Aorta (tissue), 5 donors: ENCODE results near the gene TRERF1. TPM values are rescaled to one million over a fixed set of nuclear protein-coding genes. Genes with fewer than 3 reads are reported as not detected.

Source experiments
- ATAC-seq: fragments of 200-7000 bp; cut with Tn5 transposase; one replicate; pipeline ENCODE4 v1.9.1; 2022; ENCODE audit warnings: moderate library complexity; ENCODE audit not compliant: low FRiP score
- DNase-seq, 2 donors: peaks; one replicate each; pipeline ENCODE4 v3.0.0-alpha.2; 2020
- H3K27ac ChIP-seq, 2 donors: one replicate each; pipeline ENCODE4 v1.5.1; 2013; ENCODE audit warnings: low read length in 2 of 2, mild to moderate bottlenecking in 2 of 2, moderate library complexity in 2 of 2, control low read depth in 1 of 2, inconsistent platforms in 1 of 2, low read depth in 1 of 2
- H3K27me3 ChIP-seq, 2 donors: one replicate each; pipeline ENCODE4 v1.6.1; 2013; ENCODE audit warnings: control low read depth in 1 of 2, low read length in 1 of 2, mild to moderate bottlenecking in 1 of 2, moderate library complexity in 1 of 2; ENCODE audit not compliant: insufficient read depth in 2 of 2, control insufficient read depth in 1 of 2
- H3K36me3 ChIP-seq, 2 donors: one replicate each; pipeline ENCODE4 v1.6.1; 2013; ENCODE audit warnings: control low read depth in 1 of 2, low read length in 1 of 2, mild to moderate bottlenecking in 1 of 2; ENCODE audit not compliant: insufficient read depth in 2 of 2, control insufficient read depth in 1 of 2
- H3K4me1 ChIP-seq, 2 donors: one replicate each; pipeline ENCODE4 v1.6.1; 2013; ENCODE audit warnings: low read length in 2 of 2, control low read depth in 1 of 2, mild to moderate bottlenecking in 1 of 2, moderate library complexity in 1 of 2; ENCODE audit not compliant: insufficient read depth in 2 of 2, control insufficient read depth in 1 of 2
- H3K4me3 ChIP-seq, 2 donors: one replicate each; pipeline ENCODE4 v1.5.1; 2013; ENCODE audit warnings: low read length in 2 of 2, control low read depth in 1 of 2, mild to moderate bottlenecking in 1 of 2
- H3K9me3 ChIP-seq: one replicate; pipeline ENCODE4 v1.6.1; 2013; ENCODE audit warnings: mild to moderate bottlenecking, low read length; ENCODE audit not compliant: control insufficient read depth
- WGBS, 2 donors: extraction: QIAGEN DNeasy Blood & Tissue Kit; methylation state at CpG; one replicate each; pipeline ENCODE4 v1.1.7; 2013; 5-methylcytosine and 5-hydroxymethylcytosine counted together
- intact Hi-C, 2 donors: fragments of 100-400 bp; cut with DNase I; formaldehyde crosslinking; loops; one replicate each; pipeline versions ENCODE4 v1.14.2 to v1.15.0; 2022
- polyA plus RNA-seq, 2 donors: library from polyadenylated mRNA; stranded (reverse); fragments of 200-250 nt; gene quantifications; one replicate each; pipeline ENCODE4 v1.2.3, GENCODE V29; 2013
- total RNA-seq, 2 donors: library from RNA; stranded (reverse); fragmentation: NEBNext Ultra II Directional; extraction: Animal tissue kit (Norgen Biotek cat#: 25700); gene quantifications; one replicate each; pipeline ENCODE4 v1.2.1, GENCODE V29; 2021
- donor health status: healthy with polysubstance abuse.
- donor health status: Bipolar disorder and iron deficiency.
- donor health status: DM: no; HTN: no; CAD: no.
- donor health status: DM: no; HTN: no; CAD: no.
- donor health status: DM: yes; HTN: yes; CAD: no.

The TRERF1 gene
- total and polyA plus RNA-seq, 4 donors, result 0.50 to 9.5 (median 2.2) TPM

DNA sequence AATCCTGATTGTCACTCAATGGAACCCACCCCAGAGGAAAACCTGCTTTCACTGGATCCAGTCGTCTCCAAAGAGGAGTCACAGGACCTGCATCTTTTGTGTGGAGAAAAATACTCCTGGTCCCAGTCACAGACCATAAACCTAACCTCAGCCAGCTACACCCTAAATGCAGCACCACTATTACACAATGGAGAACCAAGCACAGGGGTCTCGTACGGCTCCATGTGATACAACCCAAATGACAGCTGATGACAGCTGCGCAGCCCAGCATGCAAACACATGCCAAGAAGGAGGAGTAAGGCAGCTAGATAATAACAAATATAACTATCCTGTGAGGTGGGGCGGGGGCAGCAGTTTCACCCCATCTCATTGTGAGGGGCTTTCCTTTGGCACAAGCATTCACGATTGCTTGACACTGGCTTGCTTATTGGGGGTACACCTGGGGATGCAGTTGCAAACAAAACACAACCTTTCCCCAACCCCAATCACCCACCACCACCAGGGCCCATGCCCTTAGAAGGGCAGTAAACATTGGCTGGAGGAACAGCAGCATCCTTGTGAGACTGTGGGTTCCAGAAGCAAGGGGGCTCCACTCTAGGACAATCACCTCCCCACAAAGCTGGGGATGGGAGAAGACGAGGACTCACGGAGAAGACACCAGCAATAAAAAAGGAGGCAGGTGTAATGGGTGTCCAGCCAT, 51.5 kb downstream of the TRERF1 start:
- Histone ChIP-seq H3K9me3 (no peaks in the 10 kb centered on the region), H3K27me3 (no peaks in the 10 kb centered on the region), H3K36me3 (no peaks in the 10 kb centered on the region), H3K4me3 (no peak overlapping the region), H3K27ac (no peak overlapping the region), H3K4me1 (no peaks in the 10 kb centered on the region)
- intact Hi-C loops, result no loop called here
- ATAC-seq (no peak), DNase-seq (no peak)
- 91 to 93% methylated on average over 8 of the region's 8 CpGs for WGBS, 2 donors

DNA sequence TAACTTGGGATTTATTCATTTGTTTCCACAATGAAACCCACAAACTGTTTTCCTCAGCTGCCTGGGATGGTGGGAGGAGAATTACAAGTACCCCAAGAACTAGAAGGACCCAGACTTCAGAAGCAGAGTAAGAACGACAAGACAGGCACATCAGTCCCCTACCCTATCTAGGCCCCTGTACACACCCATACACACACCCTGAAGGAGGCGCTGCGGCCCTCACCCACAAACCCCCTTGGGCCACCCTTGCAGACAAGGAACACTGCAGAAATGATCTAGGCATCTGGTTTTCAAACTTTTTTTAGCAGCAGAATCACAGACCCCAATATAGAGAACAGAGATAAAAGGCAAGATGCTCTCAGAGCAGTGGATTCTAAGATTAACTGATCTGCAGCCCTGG, 55.0 kb downstream of the TRERF1 start:
- no peaks in the 10 kb centered on the region for H3K9me3 ChIP-seq
- H3K27me3 ChIP-seq, result no peaks in the 10 kb centered on the region
- H3K27ac ChIP-seq, result no peak overlapping the region
- no peaks in the 10 kb centered on the region for H3K36me3 ChIP-seq
- DNase-seq (no peak), ATAC-seq (no peak)
- WGBS, 2 donors, result 96% methylated on average over 3 of the region's 3 CpGs
- H3K4me3 ChIP-seq, result no peak overlapping the region
- H3K4me1 ChIP-seq, result no peaks in the 10 kb centered on the region
- intact Hi-C loops, result no loop called here

DNA sequence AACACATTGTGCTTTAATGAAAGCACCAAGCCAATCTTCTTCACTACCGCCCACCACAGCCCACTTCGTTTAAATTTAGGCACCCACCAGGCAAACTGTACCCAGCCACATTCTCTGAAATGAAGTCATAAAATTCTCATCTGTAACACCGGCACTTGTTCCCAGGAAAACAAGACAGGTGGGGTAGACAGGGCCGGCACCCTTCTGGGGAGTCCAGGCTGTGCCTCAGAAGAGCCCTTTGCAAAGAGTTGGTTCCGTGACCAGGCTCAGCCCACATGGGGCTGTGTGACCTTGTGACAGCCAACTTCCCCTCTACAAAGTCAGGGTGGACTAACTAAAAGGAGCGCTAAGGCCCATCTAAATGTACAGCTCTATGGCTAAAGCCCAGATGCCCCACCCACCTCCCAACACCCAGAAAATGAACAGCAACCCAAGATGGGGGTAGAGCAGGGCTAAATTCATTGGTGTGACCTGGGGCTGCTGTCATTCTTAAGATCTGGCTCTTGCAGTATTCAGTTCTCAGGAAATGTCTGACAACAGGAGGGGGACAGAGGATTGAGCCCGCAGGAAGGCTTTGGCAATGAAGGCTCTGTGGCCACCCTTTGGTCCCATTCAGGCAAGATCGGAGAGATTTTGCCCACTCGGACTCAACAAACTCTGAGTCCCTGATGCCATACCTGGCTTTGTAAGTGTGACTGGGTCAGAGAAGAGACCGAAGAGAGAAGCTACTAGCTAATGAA, 56.7 kb downstream of the TRERF1 start:
- H3K27ac ChIP-seq, result no peak overlapping the region
- ATAC-seq, result no peak
- no peak overlapping the region for H3K4me3 ChIP-seq
- no peak for DNase-seq
- no peaks in the 10 kb centered on the region for H3K9me3 ChIP-seq
- WGBS, 2 donors, result 92 to 93% methylated on average over 10 of the region's 10 CpGs
- no peaks in the 10 kb centered on the region for H3K4me1 ChIP-seq
- intact Hi-C loops, result no loop called here
- H3K27me3 ChIP-seq, result no peaks in the 10 kb centered on the region
- H3K36me3 ChIP-seq, result no peaks in the 10 kb centered on the region

DNA sequence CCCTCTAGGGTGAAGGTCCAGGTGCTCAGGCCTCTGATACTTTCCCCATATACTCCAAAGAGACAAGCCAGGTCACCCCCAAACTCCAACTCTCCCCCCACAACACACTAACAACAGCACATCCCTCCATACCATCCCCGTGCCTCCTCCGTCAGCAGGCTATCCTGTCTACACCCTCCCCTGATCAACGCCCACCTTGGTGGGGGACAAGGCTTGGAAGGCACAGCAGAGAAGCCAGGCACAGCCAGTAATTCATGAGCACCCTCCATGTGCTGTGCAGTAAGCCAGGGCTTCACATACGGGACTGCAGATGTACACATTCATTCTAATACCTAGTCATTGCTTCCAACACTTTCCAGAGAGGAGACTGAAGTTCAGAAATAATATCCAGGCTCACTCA, 57.6 kb downstream of the TRERF1 start:
- intact Hi-C loops, result no loop called here
- Histone ChIP-seq H3K27me3 (no peaks in the 10 kb centered on the region), H3K4me1 (no peaks in the 10 kb centered on the region), H3K27ac (no peak overlapping the region), H3K9me3 (no peaks in the 10 kb centered on the region), H3K4me3 (no peak overlapping the region), H3K36me3 (no peaks in the 10 kb centered on the region)
- 83 to 95% methylated on average over 4 of the region's 4 CpGs for WGBS, 2 donors
- DNase-seq, result no peak
- ATAC-seq, result no peak

DNA sequence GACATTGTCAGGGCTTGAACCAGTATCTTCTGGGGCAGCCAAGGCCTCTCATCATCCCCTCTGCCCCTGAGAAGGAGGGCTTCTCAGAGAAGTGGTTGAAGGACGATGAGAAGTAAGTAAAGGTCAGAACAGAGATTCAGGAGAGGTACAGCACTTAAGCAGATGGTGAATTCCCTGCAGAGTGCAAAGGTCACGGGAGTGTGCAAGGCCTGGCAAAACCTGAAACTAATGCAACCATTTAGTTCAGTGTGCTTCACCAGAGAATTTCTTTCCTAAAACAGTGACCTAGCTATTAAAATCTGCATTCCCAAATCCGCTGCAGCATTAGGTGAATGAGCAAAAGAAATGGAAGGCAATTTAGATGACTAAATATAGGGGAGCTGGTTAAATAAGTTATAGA, 58.4 kb downstream of the TRERF1 start:
- no peaks in the 10 kb centered on the region for H3K27me3 ChIP-seq
- no peak for ATAC-seq
- 91 to 93% methylated on average over 3 of the region's 3 CpGs for WGBS, 2 donors
- no peaks in the 10 kb centered on the region for H3K4me1 ChIP-seq
- H3K4me3 ChIP-seq, result no peak overlapping the region
- DNase-seq, result no peak
- no peak overlapping the region for H3K27ac ChIP-seq
- H3K36me3 ChIP-seq, result no peaks in the 10 kb centered on the region
- no peaks in the 10 kb centered on the region for H3K9me3 ChIP-seq
- intact Hi-C loops, result no loop called here

DNA sequence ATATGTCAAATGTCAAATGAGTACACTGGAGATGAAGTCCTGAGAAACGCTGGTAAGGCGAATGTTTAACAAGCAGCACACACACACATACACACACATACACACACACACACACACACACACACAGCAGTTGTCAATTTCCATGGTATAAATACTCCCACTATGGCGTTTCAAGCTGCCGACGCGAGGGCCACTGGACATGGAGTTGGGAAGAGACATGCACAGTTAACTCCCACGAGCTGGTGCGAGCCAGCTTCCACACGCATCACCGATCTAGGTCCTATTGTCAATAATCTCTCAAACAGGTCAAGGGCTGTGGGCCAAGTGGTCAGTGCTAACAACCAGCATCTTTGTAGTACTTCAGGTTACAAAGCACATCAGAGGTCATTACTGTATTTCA, 58.9 kb downstream of the TRERF1 start:
- Histone ChIP-seq H3K36me3 (no peaks in the 10 kb centered on the region), H3K27me3 (no peaks in the 10 kb centered on the region), H3K4me3 (no peak overlapping the region), H3K27ac (no peak overlapping the region), H3K4me1 (no peaks in the 10 kb centered on the region), H3K9me3 (no peaks in the 10 kb centered on the region)
- ATAC-seq (no peak), DNase-seq (no peak)
- intact Hi-C loops, result no loop called here
- WGBS, 2 donors, result 95 to 96% methylated on average over 10 of the region's 10 CpGs

DNA sequence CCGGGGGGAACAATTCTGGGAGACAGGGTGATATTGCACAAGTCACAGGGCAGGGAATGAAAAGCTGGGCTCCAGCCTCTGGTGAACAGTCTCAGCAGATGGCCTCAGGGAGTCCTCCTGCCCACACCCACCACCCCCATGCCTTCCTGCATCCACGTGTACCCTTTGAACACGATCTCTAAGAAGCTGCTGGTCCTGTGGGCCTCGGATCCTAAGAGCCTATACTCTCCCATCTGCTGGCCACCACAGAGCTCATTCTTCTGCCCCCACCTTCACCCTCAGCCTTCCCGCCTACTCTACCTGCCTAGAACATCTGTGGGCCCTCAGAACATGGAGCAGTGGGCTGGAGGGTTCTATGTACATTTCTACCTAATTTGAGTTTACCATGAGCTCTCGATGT, 60.3 kb downstream of the TRERF1 start:
- H3K27me3 ChIP-seq, result no peaks in the 10 kb centered on the region
- H3K4me1 ChIP-seq, result no peaks in the 10 kb centered on the region
- no peak overlapping the region for H3K27ac ChIP-seq
- ATAC-seq, result no peak
- H3K9me3 ChIP-seq, result no peaks in the 10 kb centered on the region
- H3K36me3 ChIP-seq, result no peaks in the 10 kb centered on the region
- intact Hi-C loops, result no loop called here
- H3K4me3 ChIP-seq, result no peak overlapping the region
- 93 to 94% methylated on average over 6 of the region's 6 CpGs for WGBS, 2 donors
- DNase-seq, result no peak

DNA sequence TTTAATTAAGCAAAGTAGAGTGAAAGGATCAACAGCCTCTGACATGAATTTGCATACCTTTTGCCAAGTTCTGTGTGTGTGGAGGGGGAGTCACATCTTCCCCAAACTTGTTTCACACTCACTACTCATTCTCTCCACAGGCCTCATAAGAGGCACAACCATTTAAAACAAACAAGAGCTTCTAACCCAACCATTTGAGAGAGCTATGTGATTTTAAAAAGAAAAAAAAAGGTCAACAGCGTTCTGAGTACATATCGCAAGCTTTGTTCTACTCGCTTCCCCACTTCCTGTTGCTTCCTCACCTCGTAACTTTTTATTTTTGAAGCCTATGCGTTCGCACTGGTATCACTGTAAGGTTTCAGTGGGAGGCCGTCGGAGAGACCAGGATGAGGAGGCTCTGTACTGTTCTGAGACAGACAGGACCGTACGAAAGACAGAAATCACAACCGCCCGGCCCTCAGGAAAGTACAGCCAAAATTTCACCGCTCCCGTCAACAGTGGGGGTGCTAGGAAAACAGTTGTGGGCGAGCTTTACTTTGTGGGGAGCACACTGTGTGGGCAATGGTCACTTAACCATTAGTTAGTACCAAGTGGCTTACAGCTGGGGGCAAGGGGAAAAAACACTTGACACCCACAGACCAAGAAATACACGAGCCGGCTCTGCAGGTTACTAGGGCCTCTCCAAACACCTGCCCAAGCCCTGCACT, 61.3 kb downstream of the TRERF1 start:
- ATAC-seq (no peak), DNase-seq (no peak)
- Histone ChIP-seq H3K4me1 (no peaks in the 10 kb centered on the region), H3K9me3 (no peaks in the 10 kb centered on the region), H3K4me3 (no peak overlapping the region), H3K27me3 (no peaks in the 10 kb centered on the region), H3K36me3 (no peaks in the 10 kb centered on the region), H3K27ac (no peak overlapping the region)
- WGBS, 2 donors, result 89% methylated on average over 17 of the region's 17 CpGs
- intact Hi-C loops, result no loop called here

DNA sequence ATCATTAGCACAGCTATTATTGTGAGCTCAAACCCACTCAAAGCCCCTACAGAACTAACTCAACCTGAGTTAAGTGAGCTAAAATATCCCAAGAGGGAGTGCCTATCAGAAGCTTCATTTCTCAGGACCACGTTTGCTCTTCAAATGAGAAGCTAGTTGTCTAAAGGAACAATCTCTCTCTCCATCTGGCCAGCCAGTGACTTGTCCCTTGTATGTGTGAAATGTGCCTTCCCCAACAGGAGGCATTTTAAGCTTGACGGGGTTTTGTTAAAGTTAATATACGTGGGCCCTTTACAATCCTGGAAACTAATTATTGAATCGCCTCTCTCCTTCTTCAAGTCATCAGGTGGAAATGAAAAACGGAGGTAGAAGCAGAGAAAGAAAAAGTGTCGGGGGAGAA, 62.0 kb downstream of the TRERF1 start:
- Histone ChIP-seq H3K9me3 (no peaks in the 10 kb centered on the region), H3K27ac (no peak overlapping the region), H3K36me3 (no peaks in the 10 kb centered on the region), H3K4me1 (no peaks in the 10 kb centered on the region), H3K27me3 (no peaks in the 10 kb centered on the region), H3K4me3 (no peak overlapping the region)
- DNase-seq (no peak), ATAC-seq (no peak)
- intact Hi-C loops, result no loop called here
- WGBS, 2 donors, result 83 to 92% methylated on average over 6 of the region's 6 CpGs
